K562 (cell line): Measurements from ENCODE around the gene SERHL2. TPM values are rescaled to one million over a fixed set of nuclear protein-coding genes. Genes with fewer than 3 reads are reported as not detected.
"Not testable (repeated sequence)": the region's sequence is repeated elsewhere in the genome, so short reads cannot be mapped to it uniquely, and the experiment has no call there.

Experiments used
- ATAC-seq: fragments of 200-7000 bp; cut with Tn5 transposase; 3 replicates; pipeline ENCODE4 v1.9.1; 2020; ENCODE audit warnings: moderate library complexity
- BruUV-seq: library from RNA; stranded (reverse); fragments of 400-500 nt; replicated peaks from 2 replicates; lab custom pipeline; 2021; lab: Mats Ljungman, UMichigan
- CTCF ChIA-PET: fragments of 300-600 bp; formaldehyde crosslinking; extraction: SDS; loops from one replicate; lab custom pipeline; 2021; ENCODE audit warnings: low intra/inter-chr PET ratio; lab: Yijun Ruan, JAX
- POLR2A ChIA-PET: fragments of 300-600, 350-650 bp; sonication (Branson Sonifier 250); formaldehyde crosslinking; extraction: SDS; loops from one replicate; lab custom pipeline; 2021; ENCODE audit warnings: antibody characterized with exemption, inconsistent platforms; lab: Yijun Ruan, JAX
- DNase-seq, 4 experiments: peaks; one replicate each; pipeline versions ENCODE4 v3.0.0 to v3.0.0-alpha.2; 2011 to 2018; ENCODE audit warnings: low spot score in 3 of 4, mixed read lengths in 3 of 4; ENCODE audit errors: extremely low read depth in 1 of 4
- FAIRE-seq: peaks from 2 replicates; lab custom pipeline; 2011; peaks lifted over from hg19 to GRCh38; lab: Jason Lieb, UNC
- H2AFZ ChIP-seq: 2 replicates; pipeline ENCODE4 v1.6.0; 2011; ENCODE audit warnings: low read depth, low read length, control low read depth, inconsistent platforms
- H3K27ac ChIP-seq: fragments of 200-600 bp; 3 replicates; pipeline ENCODE4 v1.8.0; 2011; ENCODE audit warnings: low read depth, mild to moderate bottlenecking, control low read depth, inconsistent platforms, low read length, moderate library complexity, mixed read lengths; ENCODE audit errors: extremely low read depth
- H3K27me3 ChIP-seq, 2 experiments: fragments of 300-600 bp in 1 of 2; 2 replicates in 1 of 2; 3 replicates in 1 of 2; pipeline versions ENCODE4 v1.6.0 to v1.8.0; 2011; ENCODE audit warnings: inconsistent platforms in 2 of 2, low read length in 2 of 2, mild to moderate bottlenecking in 1 of 2, mixed read lengths in 1 of 2, moderate library complexity in 1 of 2; ENCODE audit not compliant: control insufficient read depth in 2 of 2, insufficient read depth in 2 of 2
- H3K36me3 ChIP-seq: fragments of 300-600 bp; 3 replicates; pipeline ENCODE4 v1.8.0; 2011; ENCODE audit warnings: mild to moderate bottlenecking, low read length, inconsistent platforms; ENCODE audit not compliant: control insufficient read depth, insufficient read depth
- H3K4me1 ChIP-seq, 2 experiments: fragments of 200-600 bp in 1 of 2; replicated peaks in 1 of 2; 2 replicates in 1 of 2; 3 replicates in 1 of 2; pipeline versions ENCODE4 v1.5.1 to v1.8.0; 2011; ENCODE audit warnings: inconsistent platforms in 2 of 2, low read length in 2 of 2, mild to moderate bottlenecking in 1 of 2, mixed read lengths in 1 of 2, moderate library complexity in 1 of 2; ENCODE audit not compliant: control insufficient read depth in 2 of 2, insufficient read depth in 2 of 2
- H3K4me2 ChIP-seq: 2 replicates; pipeline ENCODE4 v1.6.1; 2011; ENCODE audit warnings: low read length, control low read depth, inconsistent platforms, mixed read lengths; ENCODE audit not compliant: insufficient read depth
- H3K4me3 ChIP-seq: fragments of 200-600 bp; sonication (generic), shearing (Covaris generic); 2 replicates; pipeline ENCODE4 v1.5.1; 2016; ENCODE audit warnings: control low read depth, inconsistent platforms
- H3K79me2 ChIP-seq: fragments of 200-600 bp; 3 replicates; pipeline ENCODE4 v1.8.0; 2011; ENCODE audit warnings: low read length, inconsistent platforms; ENCODE audit not compliant: control insufficient read depth, insufficient read depth
- H3K9ac ChIP-seq, 2 experiments: 2 replicates each; pipeline versions ENCODE4 v1.6.0 to v1.6.1; 2011; ENCODE audit warnings: low read depth in 2 of 2, low read length in 2 of 2, control low read depth in 1 of 2, inconsistent platforms in 1 of 2, mild to moderate bottlenecking in 1 of 2, mixed read lengths in 1 of 2; ENCODE audit not compliant: insufficient read depth in 1 of 2
- H3K9me1 ChIP-seq: one replicate; pipeline ENCODE4 v1.6.0; 2011; ENCODE audit warnings: inconsistent platforms, mild to moderate bottlenecking, low read length, moderate library complexity; ENCODE audit not compliant: control insufficient read depth, insufficient read depth
- H3K9me3 ChIP-seq: replicated peaks from 2 replicates; pipeline ENCODE4 v1.5.1; 2011; ENCODE audit warnings: low read depth, low read length, inconsistent platforms; ENCODE audit not compliant: control insufficient read depth, insufficient read depth
- H4K20me1 ChIP-seq: replicated peaks from 2 replicates; pipeline ENCODE4 v1.6.1; 2011; ENCODE audit warnings: low read length, inconsistent platforms, mixed read lengths; ENCODE audit not compliant: control insufficient read depth, insufficient read depth
- NONO ChIP-seq, 2 experiments: fragments of 200-400 bp in 1 of 2; fragments of 450-650 bp in 1 of 2; formaldehyde crosslinking in 1 of 2; IDR thresholded peaks; 2 replicates each; pipeline ENCODE4 v1.6.1; 2017; ENCODE audit warnings: low read depth in 2 of 2, mild to moderate bottlenecking in 2 of 2, moderate library complexity in 2 of 2, low read length in 1 of 2
- ZNF77 ChIP-seq: fragments of 250-450 bp; sonication (Bioruptor Pico); IDR thresholded peaks from 2 replicates; pipeline ENCODE4 v1.5.0; 2020
- WGBS: fragments of 100-300 bp; shearing (Covaris generic); methylation state at CpG from one replicate; pipeline ENCODE4 v1.1.6; 2016; ENCODE audit warnings: low coverage, mixed read lengths; ENCODE audit not compliant: insufficient coverage; ENCODE audit errors: missing lambda C conversion rate; 5-methylcytosine and 5-hydroxymethylcytosine counted together
- in situ Hi-C: fragments of 300-500 bp; cut with MboI; formaldehyde crosslinking; loops from 4 replicates; pipeline ENCODE4 v1.15.0; 2018; ENCODE audit warnings: inconsistent platforms, mixed read lengths
- intact Hi-C: fragments of 100-400 bp; cut with micrococcal nuclease; formaldehyde crosslinking; loops from 2 replicates; pipeline ENCODE4 v1.14.2; 2022
- polyA plus RNA-seq, 8 experiments: library from polyadenylated mRNA; depleted of rRNA in 4 of 8; stranded (reverse) in 5 of 8; unstranded in 3 of 8; fragments of >200 nt; fragmentation: Nextera tagmentation in 2 of 8; fragmentation: Illumina TruSeq in 1 of 8; extraction: Ambion mirVana in 2 of 8; extraction: Trizol in 1 of 8; gene quantifications; 2 replicates each; pipeline versions ENCODE4 v1.2.1 to v1.2.3, GENCODE V29; 2011 to 2014; ENCODE audit warnings: inconsistent platforms in 1 of 8, missing spikeins in 1 of 8
- total RNA-seq, 7 experiments: library from RNA; depleted of rRNA in 6 of 7; stranded (reverse); fragments of >200 nt in 6 of 7; fragmentation: Illumina TruSeq in 2 of 7; extraction: Trizol in 2 of 7; gene quantifications; 2 replicates each; pipeline versions ENCODE4 v1.2.1 to v1.2.3, GENCODE V29; 2011 to 2021; ENCODE audit warnings: low replicate concordance in 1 of 7

The SERHL2 gene
- total and polyA plus RNA-seq, 9 of the 15 experiments (the other 6 are each of a cell fraction or from before 2014, with no cell fraction given), result 19.9 to 62.6 (median 25.2) TPM

DNA sequence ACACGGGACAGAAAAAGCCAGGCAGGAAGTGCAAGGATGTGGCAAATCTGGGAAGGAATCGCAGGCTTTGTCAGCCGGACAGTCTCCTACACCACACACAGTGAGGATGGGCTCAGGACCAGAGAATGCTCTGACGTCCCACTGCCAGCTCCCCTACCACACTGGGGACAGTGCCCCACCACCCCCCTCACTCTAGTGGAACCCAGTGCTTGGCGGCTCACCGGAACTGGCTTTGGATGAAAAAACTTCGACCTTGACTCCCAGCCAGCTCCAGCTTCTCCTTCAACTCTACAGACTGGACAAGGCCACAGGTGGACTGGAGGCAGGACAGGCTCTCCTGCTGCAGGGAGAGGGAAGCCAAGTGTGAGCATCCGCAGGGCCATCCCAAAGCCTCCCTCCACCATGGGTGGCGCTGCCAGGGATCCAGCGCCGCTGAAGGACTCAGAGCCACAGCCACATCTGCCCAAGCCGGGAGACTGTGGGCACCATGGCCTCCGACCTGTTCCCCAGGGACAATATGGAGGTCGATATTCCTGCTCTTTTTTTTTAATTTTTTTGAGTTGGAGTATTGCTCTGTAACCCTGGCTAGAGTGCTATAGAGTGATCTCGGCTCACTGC is 24.0 kb downstream of the SERHL2 start (continued):
- no peak for TF ChIP-seq NONO (IDR thresholded peaks at IDR 0.05; ENCODE audit: low read depth in 2 of 2, low read length in 1 of 2)
- no peak for TF ChIP-seq ZNF77
- TF ChIP-seq, all 486 proteins: peak for 0

DNA sequence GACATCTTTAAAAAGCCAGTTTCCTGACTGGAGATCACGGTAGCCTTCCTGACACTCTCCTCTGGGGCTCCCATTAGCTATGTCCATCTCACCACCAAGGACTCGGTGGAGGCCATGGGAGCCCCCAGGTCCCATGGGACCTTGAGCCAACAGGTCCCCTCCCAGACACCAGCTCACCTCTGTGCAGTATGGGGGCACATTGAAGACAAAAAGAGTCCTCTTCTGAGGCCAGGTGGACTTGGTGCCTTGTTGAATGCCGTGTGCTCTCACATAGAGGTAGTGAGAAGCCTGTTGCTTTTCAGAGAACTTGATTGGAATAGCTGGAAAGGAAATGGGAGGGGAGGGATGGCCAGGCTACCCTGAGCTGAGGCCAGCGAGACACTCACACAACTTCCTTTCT is 26.3 kb downstream of the SERHL2 start:
- BruUV-seq, H2AFZ ChIP-seq, intact Hi-C loops, H4K20me1 ChIP-seq, H3K27me3 ChIP-seq, H3K9me1 ChIP-seq, in situ Hi-C loops, FAIRE-seq, H3K4me3 ChIP-seq, H3K9me3 ChIP-seq, POLR2A ChIA-PET, DNase-seq, ATAC-seq, H3K27ac ChIP-seq, H3K4me2 ChIP-seq, CTCF ChIA-PET: not testable (repeated sequence)
- peaks cover 27% of the 10 kb centered on the region for H3K79me2 ChIP-seq
- peak overlapping the region in 1 of 2 experiments; percentile 24; a peak in 1 of 4 replicates for H3K9ac ChIP-seq
- H3K36me3 ChIP-seq, result peaks cover 59% of the 10 kb centered on the region; the same call in 1 of the 3 replicates
- H3K4me1 ChIP-seq, result peaks cover 0 to 12% of the 10 kb centered on the region in 2 experiments; a peak in 3 of 5 replicates
- WGBS, result 71% methylated on average over 3 of the region's 4 CpGs
